Gastrocnemius medialis (tissue), 4 donors: ENCODE measurements around the gene OR7C1.

Source experiments
- POLR2A ChIP-seq, 2 donors: fragments of 450-650 bp; IDR thresholded peaks; one replicate each; pipeline ENCODE4 v1.6.1; 2017; ENCODE audit warnings: antibody characterized with exemption in 2 of 2, mild to moderate bottlenecking in 2 of 2, moderate library complexity in 2 of 2
- TF ChIP-seq, protein P1 (sequence below), 5 experiments: fragments of 450-650 bp in 3 of 5; fragments of 200-600 bp in 2 of 5; sonication (generic) in 2 of 5; IDR thresholded peaks in 4 of 5; conservative IDR thresholded peaks in 1 of 5; 1 replicate in 4 of 5; 2 replicates in 1 of 5; pipeline ENCODE4 v1.5.1; 2016 to 2019; ENCODE audit warnings: antibody characterized with exemption in 5 of 5, mild to moderate bottlenecking in 3 of 5, moderate library complexity in 3 of 5

DNA sequence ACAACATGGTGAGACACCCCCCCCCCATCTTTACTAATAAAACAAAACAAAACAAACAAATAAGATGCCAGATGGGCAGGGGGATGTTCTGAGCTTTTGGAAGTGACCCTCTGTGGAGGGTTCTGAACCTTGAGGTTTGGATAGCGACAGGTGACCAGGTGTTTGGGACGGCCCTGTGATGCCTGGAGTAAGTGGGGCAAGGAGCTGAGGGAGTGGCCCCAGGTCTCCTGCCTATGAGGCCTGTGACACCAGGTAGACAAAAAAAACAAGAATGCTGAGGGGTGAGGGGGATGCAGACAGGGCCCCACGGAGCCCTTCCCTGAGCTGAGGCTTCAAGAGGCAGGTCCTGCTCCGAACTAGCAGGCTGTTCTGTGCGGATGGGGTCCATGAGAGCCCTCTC, 65.8 kb downstream of the OR7C1 start:
- TF ChIP-seq, protein P1, sequence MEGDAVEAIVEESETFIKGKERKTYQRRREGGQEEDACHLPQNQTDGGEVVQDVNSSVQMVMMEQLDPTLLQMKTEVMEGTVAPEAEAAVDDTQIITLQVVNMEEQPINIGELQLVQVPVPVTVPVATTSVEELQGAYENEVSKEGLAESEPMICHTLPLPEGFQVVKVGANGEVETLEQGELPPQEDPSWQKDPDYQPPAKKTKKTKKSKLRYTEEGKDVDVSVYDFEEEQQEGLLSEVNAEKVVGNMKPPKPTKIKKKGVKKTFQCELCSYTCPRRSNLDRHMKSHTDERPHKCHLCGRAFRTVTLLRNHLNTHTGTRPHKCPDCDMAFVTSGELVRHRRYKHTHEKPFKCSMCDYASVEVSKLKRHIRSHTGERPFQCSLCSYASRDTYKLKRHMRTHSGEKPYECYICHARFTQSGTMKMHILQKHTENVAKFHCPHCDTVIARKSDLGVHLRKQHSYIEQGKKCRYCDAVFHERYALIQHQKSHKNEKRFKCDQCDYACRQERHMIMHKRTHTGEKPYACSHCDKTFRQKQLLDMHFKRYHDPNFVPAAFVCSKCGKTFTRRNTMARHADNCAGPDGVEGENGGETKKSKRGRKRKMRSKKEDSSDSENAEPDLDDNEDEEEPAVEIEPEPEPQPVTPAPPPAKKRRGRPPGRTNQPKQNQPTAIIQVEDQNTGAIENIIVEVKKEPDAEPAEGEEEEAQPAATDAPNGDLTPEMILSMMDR (IDR thresholded peaks at IDR 0.05 in 4 of 5, conservative IDR thresholded peaks at IDR 0.05 in 1 of 5): no peak
- no peak for TF ChIP-seq POLR2A (IDR thresholded peaks at IDR 0.05)
